RWPE2 (cell line): ENCODE data around the gene KIF27.
A peak's percentile ranks its signal among the peaks of the same experiment; 100 is the strongest.

ENCODE experiments used
- ATAC-seq: fragments of 200-7000 bp; cut with Tn5 transposase; 3 replicates; pipeline ENCODE4 v1.9.1; 2021; ENCODE audit warnings: low read depth
- DNase-seq: peaks from one replicate; pipeline ENCODE4 v3.0.0-alpha.2; 2020; ENCODE audit warnings: low spot score
- H3K27ac ChIP-seq: fragments of 450-650 bp; 2 replicates; pipeline ENCODE4 v1.5.1; 2017; ENCODE audit warnings: mild to moderate bottlenecking; ENCODE audit not compliant: poor library complexity, severe bottlenecking
- H3K27me3 ChIP-seq: fragments of 250-450 bp; sonication (Bioruptor Pico); 2 replicates; pipeline ENCODE4 v1.5.1; 2021; ENCODE audit warnings: mild to moderate bottlenecking, moderate library complexity; ENCODE audit not compliant: insufficient read depth, poor library complexity, severe bottlenecking
- H3K36me3 ChIP-seq: fragments of 250-450 bp; sonication (Bioruptor Pico); 2 replicates; pipeline ENCODE4 v1.5.1; 2020; ENCODE audit warnings: low read depth, mild to moderate bottlenecking, moderate library complexity
- H3K4me1 ChIP-seq: fragments of 250-450 bp; sonication (Bioruptor Pico); 2 replicates; pipeline ENCODE4 v1.5.1; 2021; ENCODE audit warnings: mild to moderate bottlenecking, moderate library complexity; ENCODE audit not compliant: insufficient read depth, poor library complexity, severe bottlenecking
- H3K4me3 ChIP-seq: fragments of 250-450 bp; sonication (Bioruptor Pico); 2 replicates; pipeline ENCODE4 v1.5.1; 2021; ENCODE audit warnings: mild to moderate bottlenecking, moderate library complexity; ENCODE audit not compliant: severe bottlenecking
- H3K9me3 ChIP-seq: fragments of 250-450 bp; sonication (Bioruptor Pico); 2 replicates; pipeline ENCODE4 v1.5.1; 2021; ENCODE audit warnings: mild to moderate bottlenecking, moderate library complexity; ENCODE audit not compliant: severe bottlenecking
- TF ChIP-seq, protein P1 (sequence below): fragments of 450-650 bp; IDR thresholded peaks from one replicate; pipeline ENCODE4 v1.5.1; 2017; ENCODE audit warnings: mild to moderate bottlenecking, moderate library complexity; ENCODE audit not compliant: poor library complexity, severe bottlenecking

The KIF27 gene, protein sequence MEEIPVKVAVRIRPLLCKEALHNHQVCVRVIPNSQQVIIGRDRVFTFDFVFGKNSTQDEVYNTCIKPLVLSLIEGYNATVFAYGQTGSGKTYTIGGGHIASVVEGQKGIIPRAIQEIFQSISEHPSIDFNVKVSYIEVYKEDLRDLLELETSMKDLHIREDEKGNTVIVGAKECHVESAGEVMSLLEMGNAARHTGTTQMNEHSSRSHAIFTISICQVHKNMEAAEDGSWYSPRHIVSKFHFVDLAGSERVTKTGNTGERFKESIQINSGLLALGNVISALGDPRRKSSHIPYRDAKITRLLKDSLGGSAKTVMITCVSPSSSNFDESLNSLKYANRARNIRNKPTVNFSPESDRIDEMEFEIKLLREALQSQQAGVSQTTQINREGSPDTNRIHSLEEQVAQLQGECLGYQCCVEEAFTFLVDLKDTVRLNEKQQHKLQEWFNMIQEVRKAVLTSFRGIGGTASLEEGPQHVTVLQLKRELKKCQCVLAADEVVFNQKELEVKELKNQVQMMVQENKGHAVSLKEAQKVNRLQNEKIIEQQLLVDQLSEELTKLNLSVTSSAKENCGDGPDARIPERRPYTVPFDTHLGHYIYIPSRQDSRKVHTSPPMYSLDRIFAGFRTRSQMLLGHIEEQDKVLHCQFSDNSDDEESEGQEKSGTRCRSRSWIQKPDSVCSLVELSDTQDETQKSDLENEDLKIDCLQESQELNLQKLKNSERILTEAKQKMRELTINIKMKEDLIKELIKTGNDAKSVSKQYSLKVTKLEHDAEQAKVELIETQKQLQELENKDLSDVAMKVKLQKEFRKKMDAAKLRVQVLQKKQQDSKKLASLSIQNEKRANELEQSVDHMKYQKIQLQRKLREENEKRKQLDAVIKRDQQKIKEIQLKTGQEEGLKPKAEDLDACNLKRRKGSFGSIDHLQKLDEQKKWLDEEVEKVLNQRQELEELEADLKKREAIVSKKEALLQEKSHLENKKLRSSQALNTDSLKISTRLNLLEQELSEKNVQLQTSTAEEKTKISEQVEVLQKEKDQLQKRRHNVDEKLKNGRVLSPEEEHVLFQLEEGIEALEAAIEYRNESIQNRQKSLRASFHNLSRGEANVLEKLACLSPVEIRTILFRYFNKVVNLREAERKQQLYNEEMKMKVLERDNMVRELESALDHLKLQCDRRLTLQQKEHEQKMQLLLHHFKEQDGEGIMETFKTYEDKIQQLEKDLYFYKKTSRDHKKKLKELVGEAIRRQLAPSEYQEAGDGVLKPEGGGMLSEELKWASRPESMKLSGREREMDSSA (N-terminal part only)

DNA sequence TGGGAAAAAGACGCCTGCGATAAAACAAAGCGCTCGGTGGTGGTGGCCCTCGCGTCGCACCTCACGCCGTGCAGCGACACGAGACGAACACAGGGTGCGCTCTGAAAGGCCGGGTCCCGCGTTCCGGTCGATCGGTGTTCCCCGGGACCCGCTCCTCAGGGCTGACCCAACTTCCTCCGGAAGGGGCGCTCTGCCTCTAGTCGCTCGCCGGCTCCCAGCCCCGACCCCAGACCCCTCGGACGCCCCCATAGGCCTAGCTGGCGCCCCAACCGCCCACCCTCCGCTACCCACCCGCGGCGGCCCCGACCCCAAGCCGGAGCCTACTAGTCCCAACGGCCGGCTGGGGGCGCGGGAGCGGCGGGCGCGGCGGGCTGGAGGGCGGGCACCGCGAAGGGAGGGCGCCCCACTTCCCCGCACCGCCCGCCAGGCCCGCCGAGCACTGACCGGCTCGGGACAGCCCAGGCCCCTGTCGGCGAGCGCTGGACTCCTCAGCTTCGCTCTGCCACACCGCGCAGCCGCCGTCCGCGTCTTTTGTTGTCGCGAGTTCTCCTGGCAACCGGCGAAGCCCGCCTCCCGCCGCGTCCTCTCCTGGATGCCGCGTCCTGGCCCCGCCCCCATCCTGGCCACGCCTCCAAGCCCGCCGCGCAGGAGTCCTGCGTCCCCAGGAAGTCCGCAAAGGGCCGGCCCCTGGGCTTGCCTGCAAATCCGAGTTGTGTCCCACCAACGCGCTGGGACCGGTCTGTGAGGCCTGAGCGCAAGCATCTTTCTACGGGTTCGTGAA, at the start of gene KIF27:
Gene KIF27 (minus strand): TSS at position 506 of the 781 bp plus-strand sequence. CDS start 5,841 bp downstream, outside the sequence.
- H3K27ac ChIP-seq = peak within 1 kb of the TSS; percentile 87
- H3K9me3 ChIP-seq = no peaks in the 10 kb centered on the region
- ATAC-seq (peak; percentile 93), DNase-seq (peak; percentile 97)
- H3K27me3 ChIP-seq = no peaks in the 10 kb centered on the region
- peaks cover 8% of the 10 kb centered on the region for H3K4me1 ChIP-seq
- H3K36me3 ChIP-seq = peaks cover 5% of the 10 kb centered on the region; the same call in 1 of the 2 replicates
- H3K4me3 ChIP-seq = peak within 1 kb of the TSS; percentile 67
- TF ChIP-seq, protein P1, sequence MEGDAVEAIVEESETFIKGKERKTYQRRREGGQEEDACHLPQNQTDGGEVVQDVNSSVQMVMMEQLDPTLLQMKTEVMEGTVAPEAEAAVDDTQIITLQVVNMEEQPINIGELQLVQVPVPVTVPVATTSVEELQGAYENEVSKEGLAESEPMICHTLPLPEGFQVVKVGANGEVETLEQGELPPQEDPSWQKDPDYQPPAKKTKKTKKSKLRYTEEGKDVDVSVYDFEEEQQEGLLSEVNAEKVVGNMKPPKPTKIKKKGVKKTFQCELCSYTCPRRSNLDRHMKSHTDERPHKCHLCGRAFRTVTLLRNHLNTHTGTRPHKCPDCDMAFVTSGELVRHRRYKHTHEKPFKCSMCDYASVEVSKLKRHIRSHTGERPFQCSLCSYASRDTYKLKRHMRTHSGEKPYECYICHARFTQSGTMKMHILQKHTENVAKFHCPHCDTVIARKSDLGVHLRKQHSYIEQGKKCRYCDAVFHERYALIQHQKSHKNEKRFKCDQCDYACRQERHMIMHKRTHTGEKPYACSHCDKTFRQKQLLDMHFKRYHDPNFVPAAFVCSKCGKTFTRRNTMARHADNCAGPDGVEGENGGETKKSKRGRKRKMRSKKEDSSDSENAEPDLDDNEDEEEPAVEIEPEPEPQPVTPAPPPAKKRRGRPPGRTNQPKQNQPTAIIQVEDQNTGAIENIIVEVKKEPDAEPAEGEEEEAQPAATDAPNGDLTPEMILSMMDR = peak; percentile 81

DNA sequence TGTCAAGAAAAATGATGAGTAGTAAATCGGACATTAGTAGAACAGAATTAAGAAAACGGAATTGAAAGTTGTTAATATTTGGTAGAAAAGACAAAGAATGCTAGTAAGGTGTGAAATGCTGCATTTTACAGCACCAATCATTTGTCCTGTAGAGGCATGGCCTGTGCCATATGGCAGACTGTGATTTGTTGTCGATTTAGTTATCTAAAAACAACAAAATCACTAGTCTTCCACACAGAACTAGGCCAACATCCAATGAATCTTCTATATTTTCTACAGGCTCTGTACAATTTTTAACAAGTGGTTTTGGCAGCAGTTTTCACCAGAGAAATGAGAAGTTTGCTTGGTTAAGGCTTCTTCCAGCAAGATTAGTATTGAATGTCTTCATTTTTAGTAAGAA, 48.4 kb upstream of the KIF27 start:
- H3K36me3 ChIP-seq = peaks cover 83% of the 10 kb centered on the region
- no peak overlapping the region for H3K27ac ChIP-seq

DNA sequence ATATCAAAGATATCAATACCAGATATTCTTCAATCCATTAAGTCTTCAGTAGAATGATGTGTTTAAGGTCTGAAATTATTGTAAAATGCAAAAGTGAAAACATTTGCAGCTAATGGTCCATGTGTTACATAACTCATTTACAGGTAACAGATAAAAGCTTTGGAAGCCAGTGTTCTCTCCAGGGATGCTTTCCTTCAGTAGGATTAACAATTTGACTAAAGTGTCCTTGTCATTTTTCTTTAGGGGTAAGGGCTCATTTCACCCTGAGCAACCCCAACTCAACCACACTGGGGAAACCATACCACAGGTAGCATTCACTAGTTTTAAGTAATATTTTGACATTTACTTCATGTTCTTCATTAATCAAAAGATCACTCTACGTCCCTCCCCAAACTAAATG, 45.8 kb upstream of the KIF27 start:
- Histone ChIP-seq H3K9me3 (no peaks in the 10 kb centered on the region), H3K36me3 (peaks cover 58% of the 10 kb centered on the region), H3K27ac (peak overlapping the region; percentile 17), H3K4me1 (peaks cover 9% of the 10 kb centered on the region), H3K4me3 (no peak overlapping the region), H3K27me3 (no peaks in the 10 kb centered on the region)
- ATAC-seq (no peak), DNase-seq (no peak)
- TF ChIP-seq, protein P1 = no peak

More for the DNA sequence above, 48.4 kb upstream of the KIF27 start:
- Histone ChIP-seq H3K4me1 (no peaks in the 10 kb centered on the region), H3K27me3 (no peaks in the 10 kb centered on the region), H3K4me3 (no peak overlapping the region), H3K9me3 (no peaks in the 10 kb centered on the region)
- DNase-seq (no peak), ATAC-seq (no peak)
- TF ChIP-seq, protein P1 = no peak

DNA sequence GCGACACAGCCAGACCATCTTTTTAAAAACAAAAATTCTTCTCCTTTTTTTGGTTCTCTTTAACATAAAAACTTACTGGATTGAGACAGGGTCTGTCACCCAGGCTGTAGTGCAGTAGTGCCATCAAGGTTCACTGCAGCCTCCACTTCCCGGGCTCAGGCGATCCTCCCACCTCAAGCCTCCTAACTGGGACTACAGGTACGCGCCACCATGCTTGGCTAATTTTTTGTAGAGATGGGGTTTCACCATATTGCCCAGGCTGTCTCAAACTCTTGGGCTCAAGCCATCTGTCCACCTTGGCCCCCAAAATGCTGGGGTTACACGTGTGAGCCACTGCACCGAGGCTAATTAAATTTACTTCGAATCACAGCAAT, 45.0 kb upstream of the KIF27 start:
- DNase-seq (no peak), ATAC-seq (no peak)
- Histone ChIP-seq H3K9me3 (no peaks in the 10 kb centered on the region), H3K36me3 (peaks cover 49% of the 10 kb centered on the region), H3K4me1 (peaks cover 12% of the 10 kb centered on the region), H3K27ac (no peak overlapping the region), H3K4me3 (no peak overlapping the region), H3K27me3 (no peaks in the 10 kb centered on the region)
- TF ChIP-seq, protein P1 = no peak
